Measurements from ENCODE around the gene BIRC2.
"Not testable (repeated sequence)": the region's sequence is repeated elsewhere in the genome, so short reads cannot be mapped to it uniquely, and the experiment has no call there.

The BIRC2 gene

GRCh38 chr11:102346748-102347461 is at the start of gene BIRC2:
TSS of gene BIRC2 (plus strand) at chr11:102347214. CDS start at chr11:102349855, 2,641 bp downstream.
- DNase-seq (peak; percentile 95 to 96), ATAC-seq (peak; percentile 93)
- Mint-ChIP-seq H3K27ac (peak within 1 kb of the TSS; percentile 98 to 99), H3K9me3 (no peaks in the 10 kb centered on the region), H3K27me3 (no peaks in the 10 kb centered on the region), H3K4me3 (peak within 1 kb of the TSS; percentile 86 to 97), H3K4me1 (peaks cover 54% of the 10 kb centered on the region)

- H3K9me3 Mint-ChIP-seq: peaks cover 25 to 27% of the 10 kb centered on the region in 2 donors
- not testable (repeated sequence) for H3K27ac Mint-ChIP-seq, H3K27me3 Mint-ChIP-seq, H3K4me3 Mint-ChIP-seq, DNase-seq, ATAC-seq
- H3K4me1 Mint-ChIP-seq: peaks cover 43% of the 10 kb centered on the region
Observed at GRCh38 chr11:102300837-102301236, 46.2 kb upstream of the BIRC2 start.

- Mint-ChIP-seq H3K4me1 (peaks cover 57% of the 10 kb centered on the region), H3K27me3 (no peaks in the 10 kb centered on the region), H3K9me3 (peaks cover 25 to 27% of the 10 kb centered on the region in 2 donors), H3K4me3 (no peak overlapping the region), H3K27ac (no peak overlapping the region)
- DNase-seq (no peak), ATAC-seq (peak; percentile 43)
Observed at GRCh38 chr11:102302241-102302640, 44.8 kb upstream of the BIRC2 start.

GRCh38 chr11:102304686-102305085 is 42.3 kb upstream of the BIRC2 start:
- Mint-ChIP-seq H3K27ac (peak overlapping the region in 1 of 2 donors; percentile 7), H3K27me3 (no peaks in the 10 kb centered on the region), H3K4me3 (peak overlapping the region; percentile 4 to 43), H3K4me1 (peaks cover 61% of the 10 kb centered on the region), H3K9me3 (peaks cover 23 to 25% of the 10 kb centered on the region in 2 donors)
- DNase-seq: no peak
- ATAC-seq: no peak

GRCh38 chr11:102305352-102306047 is 41.5 kb upstream of the BIRC2 start:
- peak overlapping the region; percentile 65 to 72 for H3K4me3 Mint-ChIP-seq
- peak overlapping the region in 1 of 2 donors; percentile 51 for H3K27ac Mint-ChIP-seq
- DNase-seq (no peak), ATAC-seq (no peak)
- H3K4me1 Mint-ChIP-seq: peaks cover 58% of the 10 kb centered on the region
- H3K27me3 Mint-ChIP-seq: no peaks in the 10 kb centered on the region
- H3K9me3 Mint-ChIP-seq: peaks cover 23 to 25% of the 10 kb centered on the region in 2 donors

- peak overlapping the region; percentile 72 to 74 for H3K4me3 Mint-ChIP-seq
- DNase-seq (no peak), ATAC-seq (peak; percentile 56)
Observed at GRCh38 chr11:102306048-102306597, 40.9 kb upstream of the BIRC2 start.

GRCh38 chr11:102306817-102307726 is 39.9 kb upstream of the BIRC2 start:
- peaks cover 49% of the 10 kb centered on the region for H3K4me1 Mint-ChIP-seq
- DNase-seq (no peak), ATAC-seq (peak; percentile 45)
- H3K27me3 Mint-ChIP-seq: no peaks in the 10 kb centered on the region
- H3K4me3 Mint-ChIP-seq: peak overlapping the region; percentile 52 to 74
- peak overlapping the region; percentile 29 to 72 for H3K27ac Mint-ChIP-seq
- peaks cover 13 to 16% of the 10 kb centered on the region in 2 donors for H3K9me3 Mint-ChIP-seq

More at GRCh38 chr11:102306048-102306597, 40.9 kb upstream of the BIRC2 start:
- Mint-ChIP-seq H3K27ac (peak overlapping the region; percentile 51 to 72), H3K27me3 (no peaks in the 10 kb centered on the region), H3K4me1 (peaks cover 53% of the 10 kb centered on the region), H3K9me3 (peaks cover 23 to 25% of the 10 kb centered on the region in 2 donors)

GRCh38 chr11:102307727-102308038 is 39.3 kb upstream of the BIRC2 start:
- H3K9me3 Mint-ChIP-seq: peaks cover 13 to 14% of the 10 kb centered on the region in 2 donors
- no peak overlapping the region for H3K27ac Mint-ChIP-seq
- H3K4me3 Mint-ChIP-seq: no peak overlapping the region
- DNase-seq: no peak
- no peak for ATAC-seq
- H3K4me1 Mint-ChIP-seq: peaks cover 49% of the 10 kb centered on the region
- H3K27me3 Mint-ChIP-seq: no peaks in the 10 kb centered on the region

GRCh38 chr11:102309621-102310541 is 37.1 kb upstream of the BIRC2 start:
- H3K27me3 Mint-ChIP-seq: no peaks in the 10 kb centered on the region
- DNase-seq (no peak), ATAC-seq (no peak)
- H3K27ac Mint-ChIP-seq: peak overlapping the region in 1 of 2 donors; percentile 59
- H3K9me3 Mint-ChIP-seq: no peaks in the 10 kb centered on the region
- H3K4me1 Mint-ChIP-seq: peaks cover 59% of the 10 kb centered on the region
- no peak overlapping the region for H3K4me3 Mint-ChIP-seq

GRCh38 chr11:102312667-102313066 is 34.3 kb upstream of the BIRC2 start:
- Mint-ChIP-seq H3K27me3 (no peaks in the 10 kb centered on the region), H3K4me3 (peak overlapping the region; percentile 37 to 75), H3K9me3 (no peaks in the 10 kb centered on the region), H3K27ac (peak overlapping the region in 1 of 2 donors; percentile 40), H3K4me1 (peaks cover 46% of the 10 kb centered on the region)
- no peak for ATAC-seq
- DNase-seq: no peak

GRCh38 chr11:102313238-102313940 is 33.6 kb upstream of the BIRC2 start:
- H3K27ac Mint-ChIP-seq: peak overlapping the region; percentile 9 to 85
- H3K9me3 Mint-ChIP-seq: no peaks in the 10 kb centered on the region
- no peak for ATAC-seq
- no peaks in the 10 kb centered on the region for H3K27me3 Mint-ChIP-seq
- peak overlapping the region; percentile 63 to 75 for H3K4me3 Mint-ChIP-seq
- H3K4me1 Mint-ChIP-seq: peaks cover 46% of the 10 kb centered on the region
- DNase-seq: no peak

GRCh38 chr11:102314784-102315183 is 32.2 kb upstream of the BIRC2 start:
- DNase-seq (no peak), ATAC-seq (no peak)
- peaks cover 55% of the 10 kb centered on the region for H3K4me1 Mint-ChIP-seq
- no peak overlapping the region for H3K4me3 Mint-ChIP-seq
- peak overlapping the region in 1 of 2 donors; percentile 75 for H3K27ac Mint-ChIP-seq
- no peaks in the 10 kb centered on the region for H3K9me3 Mint-ChIP-seq
- H3K27me3 Mint-ChIP-seq: no peaks in the 10 kb centered on the region

- DNase-seq (no peak), ATAC-seq (no peak)
- Mint-ChIP-seq H3K4me3 (peak overlapping the region; percentile 94), H3K4me1 (peaks cover 64% of the 10 kb centered on the region), H3K27ac (peak overlapping the region; percentile 91 to 96), H3K27me3 (no peaks in the 10 kb centered on the region), H3K9me3 (no peaks in the 10 kb centered on the region)
Observed at GRCh38 chr11:102316346-102316904, 30.6 kb upstream of the BIRC2 start.
